ENCODE data around the gene DOCK11.

The DOCK11 gene

GRCh38 chrX:118520216-118521206 is 24.9 kb downstream of the DOCK11 start:
- TF ChIP-seq CTCF (conservative IDR thresholded peaks at IDR 0.05; ENCODE audit: low read depth) = no peak
- CTCF ChIA-PET = interaction anchor here (0.6 kb wide), 2 partner anchors 56 to 298 kb away, joined by 3 to 5 read pairs; no protein-coding TSS in a partner anchor
- DNase-seq (ENCODE audit: low spot score) = peak; percentile 78
- no peak overlapping the region for H3K27ac ChIP-seq
- POLR2A ChIA-PET (ENCODE audit: low non-redundant PET) = no interaction called here

DNA sequence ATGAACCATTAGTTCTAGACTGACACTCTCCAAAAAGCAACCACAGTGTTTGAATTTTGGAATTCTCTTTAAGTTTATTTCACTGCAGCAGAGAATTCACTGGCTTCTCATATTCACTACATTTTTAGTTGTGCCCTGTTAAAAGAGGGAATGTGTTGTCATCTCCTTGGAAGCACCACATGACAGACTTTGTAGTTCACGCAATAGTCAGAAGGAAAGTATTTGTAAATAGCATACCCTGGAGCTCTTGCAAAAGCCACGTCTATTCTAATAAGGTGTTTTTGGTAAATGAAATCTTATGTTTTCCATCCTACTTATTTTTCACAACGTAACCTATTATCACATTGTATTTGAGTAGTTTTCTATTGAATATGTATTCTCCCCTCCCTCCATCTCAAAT is 25.8 kb downstream of the DOCK11 start:
- ChIA-PET CTCF (no interaction called here), POLR2A (ENCODE audit: low non-redundant PET) (no interaction called here)
- no peak for DNase-seq (ENCODE audit: low spot score)
- TF ChIP-seq CTCF (conservative IDR thresholded peaks at IDR 0.05; ENCODE audit: low read depth) = no peak
- no peak overlapping the region for H3K27ac ChIP-seq

DNA sequence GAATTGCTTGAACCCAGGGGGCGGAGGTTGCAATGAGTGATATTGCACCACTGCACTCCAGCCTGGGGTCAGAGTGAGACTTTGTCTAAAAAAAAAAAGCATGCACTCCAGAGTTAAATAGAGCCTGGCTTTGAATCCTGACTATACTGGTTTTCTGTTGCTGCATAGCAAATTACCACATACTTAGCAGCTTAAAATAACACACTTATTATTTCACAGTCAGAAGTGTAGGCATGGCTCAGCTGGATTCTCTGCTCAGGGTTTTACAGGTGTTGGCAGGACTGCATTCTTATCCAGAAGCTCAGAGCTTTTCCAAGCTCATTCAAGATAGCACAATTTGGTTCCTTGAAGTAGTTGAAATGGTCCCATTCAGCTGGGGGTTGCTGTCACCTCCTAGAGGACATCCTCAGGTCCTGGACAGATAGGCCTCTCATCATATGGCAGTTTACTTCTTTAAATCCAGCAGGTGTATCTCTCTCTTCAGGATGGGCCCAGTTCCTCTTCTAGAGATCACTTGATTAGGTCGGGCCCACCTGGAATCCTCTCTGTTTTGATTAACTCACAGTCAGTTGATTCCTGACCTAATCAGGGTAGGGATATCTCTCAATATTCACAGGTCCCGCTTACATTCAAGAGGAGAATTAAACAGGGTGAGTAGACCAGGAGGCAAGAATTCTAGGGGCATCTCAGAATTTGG is 26.8 kb downstream of the DOCK11 start:
- H3K27ac ChIP-seq = peak overlapping the region; percentile 60
- ChIA-PET CTCF (no interaction called here), POLR2A (ENCODE audit: low non-redundant PET) (no interaction called here)
- no peak for TF ChIP-seq CTCF (conservative IDR thresholded peaks at IDR 0.05; ENCODE audit: low read depth)
- no peak for DNase-seq (ENCODE audit: low spot score)

DNA sequence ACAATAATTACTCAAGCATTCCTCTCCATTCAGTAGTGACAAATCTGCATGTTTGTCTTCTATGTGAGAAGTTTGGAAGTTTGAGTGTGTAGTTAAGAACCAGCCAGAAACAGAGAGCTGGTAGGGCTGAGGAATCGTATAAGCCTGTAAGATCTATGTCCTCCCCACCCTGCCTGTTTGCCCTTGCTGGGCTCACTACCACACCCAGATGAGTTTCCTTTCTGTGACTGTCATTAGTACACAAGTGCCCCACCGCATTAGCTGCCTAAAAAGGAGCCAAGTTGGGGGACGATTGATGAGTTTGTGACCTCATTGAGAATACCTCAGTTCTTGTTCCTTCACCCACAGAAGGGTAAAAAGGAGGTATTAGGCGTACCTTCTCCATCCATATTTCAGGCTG is 28.3 kb downstream of the DOCK11 start:
- no peak for TF ChIP-seq CTCF (conservative IDR thresholded peaks at IDR 0.05; ENCODE audit: low read depth)
- CTCF ChIA-PET = no interaction called here
- no peak for DNase-seq (ENCODE audit: low spot score)
- POLR2A ChIA-PET (ENCODE audit: low non-redundant PET) = no interaction called here
- H3K27ac ChIP-seq = no peak overlapping the region

- H3K27ac ChIP-seq = no peak overlapping the region
- CTCF ChIA-PET = no interaction called here
- POLR2A ChIA-PET (ENCODE audit: low non-redundant PET) = no interaction called here
- no peak for DNase-seq (ENCODE audit: low spot score)
- no peak for TF ChIP-seq CTCF (conservative IDR thresholded peaks at IDR 0.05; ENCODE audit: low read depth)
Observed at GRCh38 chrX:118524344-118524743, 28.7 kb downstream of the DOCK11 start.

- DNase-seq (ENCODE audit: low spot score) = no peak
- POLR2A ChIA-PET (ENCODE audit: low non-redundant PET) = no interaction called here
- TF ChIP-seq CTCF (conservative IDR thresholded peaks at IDR 0.05; ENCODE audit: low read depth) = no peak
- CTCF ChIA-PET = no interaction called here
- no peak overlapping the region for H3K27ac ChIP-seq
Observed at GRCh38 chrX:118525174-118525730, 29.6 kb downstream of the DOCK11 start.
